ENCODE data around the gene NKG7.

NKG7 gene

GRCh38 chr19:51357952-51358351 is 14.5 kb downstream of the NKG7 start:
- no peak for DNase-seq

DNA sequence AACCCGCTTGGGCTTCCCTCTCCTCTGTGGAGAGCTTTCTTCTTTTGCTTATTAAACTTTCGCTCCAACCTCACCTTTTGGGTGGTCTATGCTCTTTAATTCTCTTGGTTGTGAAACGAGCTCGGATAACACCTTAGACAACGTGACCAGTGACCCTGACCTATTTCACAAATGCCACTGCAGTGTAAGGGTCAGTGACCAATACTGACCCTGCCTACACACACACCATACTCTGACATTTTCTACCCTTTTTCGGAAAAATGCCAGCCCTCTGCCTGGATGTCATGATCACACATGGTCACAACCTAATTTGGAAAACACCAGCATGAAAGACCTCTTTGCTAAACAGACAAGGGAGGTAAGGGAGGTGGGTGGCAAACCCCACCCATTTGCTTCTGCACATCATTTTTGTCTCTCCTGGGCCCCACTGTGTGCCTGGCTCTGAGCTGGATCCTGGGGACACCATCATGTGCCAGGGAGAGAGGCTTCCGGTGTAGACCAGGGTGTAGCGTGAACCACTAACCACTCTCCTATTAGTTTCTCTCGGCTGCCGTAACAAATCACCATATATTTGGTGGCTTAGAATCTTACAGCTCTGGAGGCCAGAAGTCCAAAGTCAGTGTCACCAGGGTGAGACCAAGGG is 16.2 kb downstream of the NKG7 start:
- DNase-seq, result no peak

GRCh38 chr19:51354742-51355148 is 17.7 kb downstream of the NKG7 start:
- DNase-seq, result no peak

DNA sequence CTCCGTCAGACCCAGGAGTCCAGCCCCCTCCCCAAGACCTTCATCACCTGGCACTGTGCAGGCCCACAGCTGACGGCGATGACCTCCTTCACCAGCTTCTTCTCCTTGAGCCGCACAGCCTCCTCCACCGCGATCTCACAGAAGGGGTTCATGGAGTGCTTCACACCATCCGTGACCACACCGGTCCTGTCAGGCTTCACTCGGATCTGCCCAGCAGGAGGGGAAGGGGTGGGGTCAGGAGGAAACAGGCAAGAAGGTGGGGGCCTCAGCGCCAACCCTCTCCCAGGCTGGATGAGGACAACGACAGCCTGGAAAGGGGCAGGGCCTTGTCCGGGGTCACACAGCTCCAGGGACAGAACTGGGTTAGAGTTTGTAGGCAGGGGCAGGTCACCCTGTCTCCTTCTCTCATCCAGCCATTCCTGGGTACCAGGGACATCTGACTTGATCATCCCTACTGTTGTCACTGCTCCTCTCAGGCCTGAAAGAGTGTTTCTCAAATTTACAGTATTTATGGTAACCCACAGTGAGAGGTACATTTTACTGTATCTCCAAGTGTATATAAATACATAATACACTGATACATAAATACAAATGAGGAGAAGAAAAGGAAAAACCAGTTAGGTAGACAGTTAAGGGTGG is 18.2 kb downstream of the NKG7 start:
- no peak for DNase-seq

DNA sequence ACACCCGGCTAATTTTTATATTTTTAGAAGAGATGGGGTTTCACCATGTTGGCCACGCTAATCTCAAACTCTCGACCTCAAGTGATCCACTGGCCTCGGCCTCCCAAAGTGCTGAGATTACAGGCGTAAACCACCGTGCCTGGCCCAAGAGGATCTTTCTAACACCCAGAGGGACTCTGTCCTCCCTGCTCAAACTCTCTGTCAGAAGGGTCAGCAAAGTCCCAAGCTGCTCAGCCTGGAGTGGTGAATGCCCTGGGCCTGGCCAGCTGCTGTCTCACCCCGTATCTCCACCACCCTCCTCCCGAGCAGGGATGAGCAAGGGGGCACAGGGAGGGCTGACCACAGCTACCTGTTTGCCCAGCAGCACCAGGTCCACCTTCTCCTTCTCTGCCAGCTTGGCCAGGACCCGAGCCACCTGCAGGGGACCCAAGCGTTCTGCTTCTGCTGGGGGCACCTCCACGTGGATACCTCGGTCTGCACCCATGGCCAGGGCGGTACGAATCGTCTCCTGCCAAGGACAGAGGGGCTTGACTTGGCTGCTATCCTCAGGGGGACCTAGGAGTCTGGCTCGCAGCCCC is 19.6 kb downstream of the NKG7 start:
- DNase-seq, result no peak

GRCh38 chr19:51351266-51351990 is 21.0 kb downstream of the NKG7 start:
- no peak for DNase-seq

- DNase-seq, result no peak
Measured at GRCh38 chr19:51347209-51347928, 25.1 kb downstream of the NKG7 start.

DNA sequence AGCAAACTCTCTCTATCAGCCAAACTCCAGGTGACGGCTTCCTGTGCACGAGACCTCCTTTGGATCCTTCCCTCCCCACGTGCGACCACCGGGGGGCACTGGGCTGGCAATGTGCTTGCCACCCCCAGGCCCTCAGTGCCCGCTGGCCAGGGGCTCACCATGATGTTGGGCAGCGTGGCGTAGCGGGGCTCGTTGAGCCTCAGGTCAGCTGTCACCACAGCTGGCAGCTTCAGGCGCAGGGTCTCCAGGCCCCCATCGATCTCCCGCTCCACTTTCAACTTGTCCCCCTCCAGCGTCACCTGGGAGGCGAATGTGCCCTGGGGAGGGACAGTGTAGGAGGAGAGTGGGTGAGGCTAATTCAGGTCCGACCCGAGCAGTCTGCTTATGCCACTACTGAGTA is 25.7 kb downstream of the NKG7 start:
- DNase-seq, result no peak

DNA sequence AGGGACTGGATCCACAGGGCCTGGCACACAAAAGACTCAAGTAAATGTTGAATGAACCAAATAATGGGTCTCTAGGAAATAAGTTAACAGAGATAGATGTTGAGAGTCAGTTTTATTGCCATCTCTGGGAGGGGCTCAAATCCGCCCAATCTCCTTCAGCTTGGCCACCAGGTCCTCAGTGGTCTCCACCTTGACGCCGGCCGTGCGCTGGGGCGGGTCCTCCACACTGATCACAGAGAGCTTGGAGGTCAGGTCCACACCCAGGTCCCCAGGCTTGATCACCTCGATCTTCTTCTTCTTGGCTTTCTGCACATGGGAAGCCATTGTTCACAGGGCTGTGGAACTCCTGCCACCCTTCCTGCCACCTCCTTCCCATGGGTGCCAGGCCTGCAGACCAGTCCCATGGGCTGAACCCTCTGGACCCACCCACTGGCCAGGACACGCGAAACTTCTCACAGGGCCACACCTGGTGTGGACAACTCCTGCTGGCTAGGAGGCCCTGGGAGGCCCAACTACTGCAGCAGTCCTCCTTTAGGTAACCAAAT is 27.3 kb downstream of the NKG7 start:
- DNase-seq, result no peak

GRCh38 chr19:51342631-51343569 is 29.6 kb downstream of the NKG7 start:
- DNase-seq, result no peak

DNA sequence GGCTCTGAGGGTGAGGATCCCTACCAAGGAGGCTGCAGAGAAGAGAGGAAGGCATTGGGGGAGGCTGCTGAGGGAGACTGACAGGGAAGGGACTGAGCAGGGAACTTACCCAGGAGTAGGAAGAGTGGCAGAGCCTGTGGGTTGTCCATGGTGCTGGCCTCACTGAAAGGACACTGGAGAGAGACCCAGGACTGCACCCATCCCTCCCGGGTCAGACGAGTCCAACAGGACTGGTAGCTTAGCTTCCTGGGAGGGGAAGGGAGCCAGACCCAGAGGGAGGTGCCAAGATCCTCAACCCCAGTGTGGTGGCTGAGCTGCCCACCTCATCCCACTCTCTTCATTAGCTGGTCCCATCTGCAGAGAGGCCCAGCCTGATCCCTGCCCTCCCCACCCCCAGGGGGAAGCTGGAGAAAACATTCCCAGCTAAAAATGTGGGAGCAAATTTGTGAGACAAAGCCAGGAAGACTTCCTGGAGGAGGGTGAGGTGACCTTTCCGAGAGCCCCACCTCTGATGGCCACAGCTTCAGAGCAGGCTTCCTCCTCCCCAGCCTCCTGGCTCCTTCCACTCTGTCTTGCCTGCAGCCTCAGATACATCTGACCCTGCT is 30.4 kb downstream of the NKG7 start, which contains the start of gene VSIG10L:
Gene VSIG10L, minus strand, starts transcription at position 164 of the 605 bp plus-strand sequence. Its CDS starts 15 bp downstream, at position 149.
- no peak for DNase-seq

- DNase-seq, result no peak
Measured at GRCh38 chr19:51341066-51341465, 31.4 kb downstream of the NKG7 start.

GRCh38 chr19:51339687-51340656 is 32.5 kb downstream of the NKG7 start:
- no peak for DNase-seq

- no peak for DNase-seq
Measured at GRCh38 chr19:51339313-51339686, 33.2 kb downstream of the NKG7 start.

- DNase-seq, result no peak
Measured at GRCh38 chr19:51338563-51339312, 33.7 kb downstream of the NKG7 start.

DNA sequence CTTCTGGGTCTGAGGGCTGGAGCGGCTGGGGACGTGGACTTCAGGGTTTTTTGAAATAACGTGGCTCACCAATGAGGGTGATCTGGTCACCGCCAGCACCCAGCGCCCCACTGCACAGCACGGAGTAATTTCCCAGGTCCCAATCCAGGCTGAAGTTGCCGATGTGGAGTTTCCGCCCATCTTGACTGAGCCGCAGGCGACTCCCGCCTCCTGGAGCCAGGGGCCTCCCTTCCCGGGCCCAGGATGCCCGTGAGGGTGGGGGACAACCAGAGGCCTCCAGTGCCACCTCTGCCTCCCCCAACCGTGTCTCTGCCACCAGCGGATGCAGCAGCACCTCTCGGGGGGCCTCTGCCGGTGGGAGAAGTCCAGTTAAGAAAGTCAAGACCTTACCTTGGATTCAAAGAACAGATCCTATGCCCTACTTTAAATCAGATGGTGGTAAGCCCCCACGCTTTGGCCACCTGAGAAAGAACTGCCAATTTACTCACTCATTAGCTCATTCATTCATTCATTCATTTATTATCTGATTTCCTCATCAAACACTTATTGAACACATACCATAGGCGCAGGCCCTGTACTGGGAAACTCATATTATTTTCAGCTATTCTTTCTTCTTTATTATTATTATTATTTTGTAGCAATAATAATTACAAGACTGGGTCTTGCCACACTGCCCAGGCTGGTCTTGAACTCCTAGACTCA is 34.4 kb downstream of the NKG7 start:
- DNase-seq, result no peak

GRCh38 chr19:51337141-51337860 is 35.2 kb downstream of the NKG7 start:
- no peak for DNase-seq
